Measurements from ENCODE around the gene PUS7.

Gene PUS7

GRCh38 chr7:105474045-105474444, 48.0 kb downstream of the PUS7 start:
- Histone ChIP-seq H3K4me1 (ENCODE audit: control insufficient read depth in 1 of 2, insufficient read depth in 2 of 2, low read length in 2 of 2) (no peaks in the 10 kb centered on the region), H3K27ac (ENCODE audit: low read depth, low read length) (no peak overlapping the region), H3K36me3 (ENCODE audit: control insufficient read depth in 1 of 2, insufficient read depth in 2 of 2, low read length in 2 of 2) (no peaks in the 10 kb centered on the region), H3K9me3 (ENCODE audit: control insufficient read depth in 1 of 2, low read length in 2 of 2) (no peaks in the 10 kb centered on the region), H3K27me3 (ENCODE audit: control insufficient read depth in 1 of 2, insufficient read depth in 2 of 2, low read length in 2 of 2) (no peaks in the 10 kb centered on the region), H3K9ac (ENCODE audit: low read depth in 1 of 2, low read length in 2 of 2) (no peak overlapping the region), H3K4me3 (ENCODE audit: low read depth in 1 of 2, low read length in 2 of 2) (no peak overlapping the region)

DNA sequence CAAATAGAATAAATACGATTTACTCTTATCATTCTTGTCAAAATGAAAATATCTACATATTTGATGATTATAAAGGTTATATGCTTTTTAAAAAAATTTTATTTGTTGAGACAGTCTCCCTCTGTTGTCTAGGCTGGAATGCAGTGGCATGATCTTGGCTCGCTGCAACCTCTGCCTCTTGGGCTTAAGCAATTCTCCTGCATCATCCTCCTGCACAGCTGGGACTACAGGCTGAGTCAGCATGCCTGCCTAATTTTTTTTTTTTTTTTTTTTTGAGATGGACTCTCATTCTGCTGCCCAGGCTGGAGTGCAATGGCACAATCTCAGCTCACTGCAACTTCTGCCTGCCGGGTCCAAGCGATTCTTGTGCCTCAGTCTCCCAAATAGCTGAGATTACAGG, 48.9 kb downstream of the PUS7 start:
- H3K9me3 ChIP-seq (ENCODE audit: control insufficient read depth in 1 of 2, low read length in 2 of 2) = no peaks in the 10 kb centered on the region
- H3K4me3 ChIP-seq (ENCODE audit: low read depth in 1 of 2, low read length in 2 of 2) = no peak overlapping the region
- H3K27me3 ChIP-seq (ENCODE audit: control insufficient read depth in 1 of 2, insufficient read depth in 2 of 2, low read length in 2 of 2) = no peaks in the 10 kb centered on the region
- no peak overlapping the region for H3K27ac ChIP-seq (ENCODE audit: low read depth, low read length)
- no peaks in the 10 kb centered on the region for H3K4me1 ChIP-seq (ENCODE audit: control insufficient read depth in 1 of 2, insufficient read depth in 2 of 2, low read length in 2 of 2)
- H3K36me3 ChIP-seq (ENCODE audit: control insufficient read depth in 1 of 2, insufficient read depth in 2 of 2, low read length in 2 of 2) = no peaks in the 10 kb centered on the region
- H3K9ac ChIP-seq (ENCODE audit: low read depth in 1 of 2, low read length in 2 of 2) = no peak overlapping the region

GRCh38 chr7:105470846-105471245, 51.2 kb downstream of the PUS7 start:
- Histone ChIP-seq H3K36me3 (ENCODE audit: control insufficient read depth in 1 of 2, insufficient read depth in 2 of 2, low read length in 2 of 2) (no peaks in the 10 kb centered on the region), H3K4me1 (ENCODE audit: control insufficient read depth in 1 of 2, insufficient read depth in 2 of 2, low read length in 2 of 2) (no peaks in the 10 kb centered on the region), H3K27me3 (ENCODE audit: control insufficient read depth in 1 of 2, insufficient read depth in 2 of 2, low read length in 2 of 2) (no peaks in the 10 kb centered on the region), H3K27ac (ENCODE audit: low read depth, low read length) (no peak overlapping the region), H3K4me3 (ENCODE audit: low read depth in 1 of 2, low read length in 2 of 2) (no peak overlapping the region), H3K9ac (ENCODE audit: low read depth in 1 of 2, low read length in 2 of 2) (no peak overlapping the region), H3K9me3 (ENCODE audit: control insufficient read depth in 1 of 2, low read length in 2 of 2) (no peaks in the 10 kb centered on the region)

GRCh38 chr7:105470090-105470489, 52.0 kb downstream of the PUS7 start:
- H3K27me3 ChIP-seq (ENCODE audit: control insufficient read depth in 1 of 2, insufficient read depth in 2 of 2, low read length in 2 of 2) = no peaks in the 10 kb centered on the region
- no peaks in the 10 kb centered on the region for H3K9me3 ChIP-seq (ENCODE audit: control insufficient read depth in 1 of 2, low read length in 2 of 2)
- no peak overlapping the region for H3K4me3 ChIP-seq (ENCODE audit: low read depth in 1 of 2, low read length in 2 of 2)
- no peak overlapping the region for H3K9ac ChIP-seq (ENCODE audit: low read depth in 1 of 2, low read length in 2 of 2)
- H3K27ac ChIP-seq (ENCODE audit: low read depth, low read length) = no peak overlapping the region
- no peaks in the 10 kb centered on the region for H3K36me3 ChIP-seq (ENCODE audit: control insufficient read depth in 1 of 2, insufficient read depth in 2 of 2, low read length in 2 of 2)
- no peaks in the 10 kb centered on the region for H3K4me1 ChIP-seq (ENCODE audit: control insufficient read depth in 1 of 2, insufficient read depth in 2 of 2, low read length in 2 of 2)

GRCh38 chr7:105462765-105463420, 59.2 kb downstream of the PUS7 start:
- Histone ChIP-seq H3K36me3 (ENCODE audit: control insufficient read depth in 1 of 2, insufficient read depth in 2 of 2, low read length in 2 of 2) (peaks cover 0 to 10% of the 10 kb centered on the region in 2 donors), H3K4me3 (ENCODE audit: low read depth in 1 of 2, low read length in 2 of 2) (no peak overlapping the region), H3K9ac (ENCODE audit: low read depth in 1 of 2, low read length in 2 of 2) (no peak overlapping the region), H3K27ac (ENCODE audit: low read depth, low read length) (no peak overlapping the region), H3K4me1 (ENCODE audit: control insufficient read depth in 1 of 2, insufficient read depth in 2 of 2, low read length in 2 of 2) (no peaks in the 10 kb centered on the region), H3K9me3 (ENCODE audit: control insufficient read depth in 1 of 2, low read length in 2 of 2) (no peaks in the 10 kb centered on the region), H3K27me3 (ENCODE audit: control insufficient read depth in 1 of 2, insufficient read depth in 2 of 2, low read length in 2 of 2) (no peaks in the 10 kb centered on the region)

- Histone ChIP-seq H3K27ac (ENCODE audit: low read depth, low read length) (no peak overlapping the region), H3K36me3 (ENCODE audit: control insufficient read depth in 1 of 2, insufficient read depth in 2 of 2, low read length in 2 of 2) (peaks cover 0 to 21% of the 10 kb centered on the region in 2 donors), H3K9ac (ENCODE audit: low read depth in 1 of 2, low read length in 2 of 2) (no peak overlapping the region), H3K27me3 (ENCODE audit: control insufficient read depth in 1 of 2, insufficient read depth in 2 of 2, low read length in 2 of 2) (no peaks in the 10 kb centered on the region), H3K4me3 (ENCODE audit: low read depth in 1 of 2, low read length in 2 of 2) (no peak overlapping the region), H3K9me3 (ENCODE audit: control insufficient read depth in 1 of 2, low read length in 2 of 2) (no peaks in the 10 kb centered on the region), H3K4me1 (ENCODE audit: control insufficient read depth in 1 of 2, insufficient read depth in 2 of 2, low read length in 2 of 2) (no peaks in the 10 kb centered on the region)
These were observed 60.6 kb downstream of the PUS7 start for GRCh38 chr7:105461518-105461917.

DNA sequence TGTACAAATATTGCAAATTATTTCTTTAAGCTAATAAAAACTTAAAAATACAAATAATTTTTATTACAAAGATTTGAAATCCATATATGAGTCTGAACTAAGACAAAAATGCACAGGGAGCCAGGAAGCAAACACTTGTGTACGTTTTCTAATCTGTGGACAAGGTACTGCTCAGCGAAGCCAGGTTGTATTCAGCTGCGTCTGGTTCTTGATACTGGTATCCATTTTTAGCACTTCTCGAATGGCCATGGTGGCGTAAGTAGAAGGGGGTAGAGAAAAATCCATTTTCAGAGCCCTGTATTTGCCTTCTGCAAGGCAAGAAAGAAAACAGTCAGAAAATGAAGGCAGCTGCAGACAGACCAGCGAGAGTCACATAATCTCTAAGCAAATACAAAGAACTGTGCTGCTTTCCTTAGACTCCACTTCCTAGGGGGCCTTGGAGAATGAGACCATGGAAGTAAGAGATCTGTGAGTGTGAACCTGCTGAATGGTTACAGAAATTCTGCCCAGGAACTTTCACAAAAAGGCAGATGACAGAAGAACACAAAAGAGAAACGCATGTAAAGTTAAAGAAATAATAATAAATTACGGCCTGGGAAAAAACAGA, 64.3 kb downstream of the PUS7 start:
- Histone ChIP-seq H3K27ac (ENCODE audit: low read depth, low read length) (no peak overlapping the region), H3K27me3 (ENCODE audit: control insufficient read depth in 1 of 2, insufficient read depth in 2 of 2, low read length in 2 of 2) (no peaks in the 10 kb centered on the region), H3K9me3 (ENCODE audit: control insufficient read depth in 1 of 2, low read length in 2 of 2) (no peaks in the 10 kb centered on the region), H3K4me1 (ENCODE audit: control insufficient read depth in 1 of 2, insufficient read depth in 2 of 2, low read length in 2 of 2) (no peaks in the 10 kb centered on the region), H3K36me3 (ENCODE audit: control insufficient read depth in 1 of 2, insufficient read depth in 2 of 2, low read length in 2 of 2) (peaks cover 0 to 22% of the 10 kb centered on the region in 2 donors), H3K9ac (ENCODE audit: low read depth in 1 of 2, low read length in 2 of 2) (no peak overlapping the region), H3K4me3 (ENCODE audit: low read depth in 1 of 2, low read length in 2 of 2) (no peak overlapping the region)

GRCh38 chr7:105454921-105455320, 67.2 kb downstream of the PUS7 start:
- no peak overlapping the region for H3K27ac ChIP-seq (ENCODE audit: low read depth, low read length)
- H3K4me3 ChIP-seq (ENCODE audit: low read depth in 1 of 2, low read length in 2 of 2) = no peak overlapping the region
- no peaks in the 10 kb centered on the region for H3K9me3 ChIP-seq (ENCODE audit: control insufficient read depth in 1 of 2, low read length in 2 of 2)
- no peaks in the 10 kb centered on the region for H3K27me3 ChIP-seq (ENCODE audit: control insufficient read depth in 1 of 2, insufficient read depth in 2 of 2, low read length in 2 of 2)
- H3K36me3 ChIP-seq (ENCODE audit: control insufficient read depth in 1 of 2, insufficient read depth in 2 of 2, low read length in 2 of 2) = peaks cover 0 to 15% of the 10 kb centered on the region in 2 donors
- no peak overlapping the region for H3K9ac ChIP-seq (ENCODE audit: low read depth in 1 of 2, low read length in 2 of 2)
- no peaks in the 10 kb centered on the region for H3K4me1 ChIP-seq (ENCODE audit: control insufficient read depth in 1 of 2, insufficient read depth in 2 of 2, low read length in 2 of 2)

DNA sequence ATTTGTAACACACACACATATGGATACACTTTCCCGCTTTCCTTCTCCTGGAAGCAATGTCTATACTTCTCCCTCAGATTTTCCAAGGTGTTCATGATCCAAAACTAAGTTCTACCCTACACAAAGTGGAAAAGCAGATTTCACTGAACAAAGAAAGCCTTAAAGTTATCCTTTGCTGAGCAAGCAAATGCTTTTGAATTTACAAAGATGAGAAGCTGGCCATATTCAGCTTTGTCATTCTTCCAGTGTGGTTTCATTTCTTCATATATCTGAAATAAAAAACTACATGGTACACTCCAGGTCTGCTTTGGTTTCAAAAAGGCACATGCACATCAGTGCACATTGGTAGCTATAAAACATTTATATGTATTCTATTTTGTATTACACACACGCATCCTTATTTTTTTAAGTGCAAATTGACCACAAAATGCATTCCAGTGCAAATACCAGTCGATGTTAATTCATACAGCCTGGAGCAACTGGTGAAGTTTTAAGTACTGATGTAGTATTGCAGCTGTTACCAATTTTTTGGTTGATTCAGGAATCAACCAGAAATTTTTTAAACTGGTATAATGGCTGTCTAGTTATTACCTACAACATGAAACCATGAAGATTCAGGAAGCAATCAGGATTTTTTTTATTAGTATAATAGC, 67.8 kb downstream of the PUS7 start:
- no peaks in the 10 kb centered on the region for H3K27me3 ChIP-seq (ENCODE audit: control insufficient read depth in 1 of 2, insufficient read depth in 2 of 2, low read length in 2 of 2)
- no peak overlapping the region for H3K9ac ChIP-seq (ENCODE audit: low read depth in 1 of 2, low read length in 2 of 2)
- peaks cover 0 to 15% of the 10 kb centered on the region in 2 donors for H3K36me3 ChIP-seq (ENCODE audit: control insufficient read depth in 1 of 2, insufficient read depth in 2 of 2, low read length in 2 of 2)
- H3K27ac ChIP-seq (ENCODE audit: low read depth, low read length) = no peak overlapping the region
- H3K9me3 ChIP-seq (ENCODE audit: control insufficient read depth in 1 of 2, low read length in 2 of 2) = no peaks in the 10 kb centered on the region
- H3K4me3 ChIP-seq (ENCODE audit: low read depth in 1 of 2, low read length in 2 of 2) = no peak overlapping the region
- H3K4me1 ChIP-seq (ENCODE audit: control insufficient read depth in 1 of 2, insufficient read depth in 2 of 2, low read length in 2 of 2) = no peaks in the 10 kb centered on the region

- H3K27me3 ChIP-seq (ENCODE audit: control insufficient read depth in 1 of 2, insufficient read depth in 2 of 2, low read length in 2 of 2) = no peaks in the 10 kb centered on the region
- H3K4me3 ChIP-seq (ENCODE audit: low read depth in 1 of 2, low read length in 2 of 2) = no peak overlapping the region
- H3K27ac ChIP-seq (ENCODE audit: low read depth, low read length) = no peak overlapping the region
- no peaks in the 10 kb centered on the region for H3K9me3 ChIP-seq (ENCODE audit: control insufficient read depth in 1 of 2, low read length in 2 of 2)
- H3K4me1 ChIP-seq (ENCODE audit: control insufficient read depth in 1 of 2, insufficient read depth in 2 of 2, low read length in 2 of 2) = no peaks in the 10 kb centered on the region
- peaks cover 0 to 6% of the 10 kb centered on the region in 2 donors for H3K36me3 ChIP-seq (ENCODE audit: control insufficient read depth in 1 of 2, insufficient read depth in 2 of 2, low read length in 2 of 2)
- H3K9ac ChIP-seq (ENCODE audit: low read depth in 1 of 2, low read length in 2 of 2) = no peak overlapping the region
These were observed 70.0 kb downstream of the PUS7 start for GRCh38 chr7:105452085-105452484.
